ENCODE results near the gene NDUFAF8. TPM values are rescaled to one million over a fixed set of nuclear protein-coding genes. Genes with fewer than 3 reads are reported as not detected.

Gene NDUFAF8
- total RNA-seq, 1 donor from 2014 or later, result 15.7 TPM

DNA sequence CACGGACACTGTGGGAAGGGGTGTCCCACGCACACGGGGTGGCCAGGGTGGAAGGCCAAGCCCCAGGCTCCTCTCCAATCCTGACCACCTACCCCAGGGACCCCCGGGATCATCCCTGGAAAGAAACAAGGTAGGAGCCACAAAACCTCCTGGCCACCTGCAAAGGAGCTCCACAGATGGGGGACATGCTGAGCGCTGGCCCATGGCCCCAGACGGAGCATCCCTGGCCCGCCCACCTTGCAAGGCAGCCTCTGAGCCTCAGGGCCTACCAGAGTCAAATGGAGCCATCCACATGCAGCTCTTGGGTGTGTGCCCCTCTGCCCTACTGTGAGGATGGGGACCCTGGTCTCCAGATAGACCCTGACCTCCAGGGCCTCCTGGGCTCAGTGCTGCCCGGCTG lies 39.7 kb downstream of the NDUFAF8 start:
- Histone ChIP-seq H3K4me3 (ENCODE audit: low read length in 3 of 3) (no peak overlapping the region), H3K9me3 (ENCODE audit: control insufficient read depth in 3 of 3, low read length in 3 of 3) (no peaks in the 10 kb centered on the region), H3K27me3 (ENCODE audit: control insufficient read depth in 3 of 3, insufficient read depth in 3 of 3, low read length in 3 of 3) (no peaks in the 10 kb centered on the region), H3K4me1 (ENCODE audit: control insufficient read depth in 3 of 3, insufficient read depth in 3 of 3, low read length in 3 of 3) (peaks cover 0 to 4% (median 0%) of the 10 kb centered on the region in 3 donors), H3K9ac (ENCODE audit: low read depth in 1 of 3, low read length in 3 of 3) (peak overlapping the region in 1 of 3 donors; percentile 8), H3K27ac (ENCODE audit: low read depth, low read length) (no peak overlapping the region), H3K36me3 (ENCODE audit: control insufficient read depth in 3 of 3, insufficient read depth in 3 of 3, low read length in 3 of 3) (peaks cover 43 to 55% (median 44%) of the 10 kb centered on the region in 3 donors)

DNA sequence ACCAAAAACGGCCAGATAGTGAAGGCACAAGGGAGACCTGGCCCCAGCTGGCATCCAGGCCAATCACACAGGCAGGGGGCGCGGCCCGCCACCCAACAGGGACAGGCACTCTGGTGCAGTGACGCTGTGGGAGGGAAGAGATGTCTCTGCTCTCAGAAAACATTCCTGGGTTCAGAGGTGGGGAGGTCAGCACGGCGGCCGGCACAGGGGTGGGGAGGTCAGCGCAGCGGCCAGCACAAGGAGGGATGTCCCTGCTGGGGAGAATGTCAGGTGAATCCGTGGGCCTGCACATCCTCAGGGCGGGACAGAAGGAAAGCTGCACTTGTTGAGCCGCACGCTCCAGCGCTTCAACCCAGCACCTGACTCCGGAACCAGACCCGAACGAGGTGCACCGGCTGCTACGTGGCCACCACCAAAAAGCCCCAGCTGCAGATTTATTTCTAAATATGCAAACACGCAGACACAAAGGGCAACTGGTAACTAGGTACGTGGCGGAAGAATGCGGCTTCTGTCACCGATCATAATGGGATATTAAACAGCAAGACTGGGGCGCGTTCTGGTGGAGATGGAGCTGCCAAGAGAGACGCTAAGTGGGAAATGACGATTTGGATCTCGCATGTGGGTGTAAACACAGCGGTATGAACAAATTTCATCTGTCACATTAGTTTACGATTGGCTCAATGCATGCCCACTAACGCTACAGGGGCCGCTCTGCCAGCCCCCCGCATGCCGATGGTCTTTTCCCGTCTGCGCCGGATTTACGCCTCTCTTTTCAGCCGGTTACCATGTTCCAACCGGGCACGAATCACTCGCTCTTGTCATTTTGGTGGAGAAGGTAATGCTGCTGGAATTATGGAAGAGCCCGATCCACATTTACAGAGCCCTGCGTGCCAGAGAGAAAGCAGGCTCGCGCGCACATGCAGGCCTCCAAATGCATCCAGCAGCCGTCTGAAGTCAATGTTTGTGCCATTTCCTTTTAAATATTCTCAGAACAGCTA lies 40.5 kb downstream of the NDUFAF8 start:
- Histone ChIP-seq H3K27me3 (ENCODE audit: control insufficient read depth in 3 of 3, insufficient read depth in 3 of 3, low read length in 3 of 3) (no peaks in the 10 kb centered on the region), H3K4me1 (ENCODE audit: control insufficient read depth in 3 of 3, insufficient read depth in 3 of 3, low read length in 3 of 3) (peaks cover 0 to 4% (median 0%) of the 10 kb centered on the region in 3 donors), H3K9me3 (ENCODE audit: control insufficient read depth in 3 of 3, low read length in 3 of 3) (no peaks in the 10 kb centered on the region), H3K4me3 (ENCODE audit: low read length in 3 of 3) (no peak overlapping the region), H3K27ac (ENCODE audit: low read depth, low read length) (no peak overlapping the region), H3K9ac (ENCODE audit: low read depth in 1 of 3, low read length in 3 of 3) (no peak overlapping the region), H3K36me3 (ENCODE audit: control insufficient read depth in 3 of 3, insufficient read depth in 3 of 3, low read length in 3 of 3) (peaks cover 37 to 51% (median 37%) of the 10 kb centered on the region in 3 donors)

DNA sequence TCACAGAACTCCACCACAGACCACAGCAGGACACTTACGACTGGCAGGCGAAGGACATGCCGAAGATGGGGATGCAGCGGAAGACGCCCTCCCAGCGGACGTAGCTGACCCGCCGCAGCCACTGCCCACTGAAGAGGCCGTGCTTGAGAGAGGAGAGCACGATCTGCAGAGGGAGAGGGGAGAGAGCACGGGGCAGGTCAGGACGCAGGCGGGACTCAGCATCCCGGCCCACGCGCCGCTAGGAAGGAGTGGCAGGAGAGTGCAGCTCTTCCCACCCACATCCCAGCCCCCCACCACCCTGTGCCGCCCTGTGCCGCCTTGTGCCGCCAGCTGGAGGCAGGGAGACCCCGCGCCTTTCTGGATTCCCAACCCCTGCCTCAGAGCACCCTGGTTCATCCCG lies 41.5 kb downstream of the NDUFAF8 start:
- Histone ChIP-seq H3K4me1 (ENCODE audit: control insufficient read depth in 3 of 3, insufficient read depth in 3 of 3, low read length in 3 of 3) (peaks cover 0 to 4% (median 0%) of the 10 kb centered on the region in 3 donors), H3K9ac (ENCODE audit: low read depth in 1 of 3, low read length in 3 of 3) (no peak overlapping the region), H3K27ac (ENCODE audit: low read depth, low read length) (no peak overlapping the region), H3K36me3 (ENCODE audit: control insufficient read depth in 3 of 3, insufficient read depth in 3 of 3, low read length in 3 of 3) (peaks cover 31 to 51% (median 37%) of the 10 kb centered on the region in 3 donors), H3K4me3 (ENCODE audit: low read length in 3 of 3) (no peak overlapping the region), H3K27me3 (ENCODE audit: control insufficient read depth in 3 of 3, insufficient read depth in 3 of 3, low read length in 3 of 3) (no peaks in the 10 kb centered on the region), H3K9me3 (ENCODE audit: control insufficient read depth in 3 of 3, low read length in 3 of 3) (no peaks in the 10 kb centered on the region)

DNA sequence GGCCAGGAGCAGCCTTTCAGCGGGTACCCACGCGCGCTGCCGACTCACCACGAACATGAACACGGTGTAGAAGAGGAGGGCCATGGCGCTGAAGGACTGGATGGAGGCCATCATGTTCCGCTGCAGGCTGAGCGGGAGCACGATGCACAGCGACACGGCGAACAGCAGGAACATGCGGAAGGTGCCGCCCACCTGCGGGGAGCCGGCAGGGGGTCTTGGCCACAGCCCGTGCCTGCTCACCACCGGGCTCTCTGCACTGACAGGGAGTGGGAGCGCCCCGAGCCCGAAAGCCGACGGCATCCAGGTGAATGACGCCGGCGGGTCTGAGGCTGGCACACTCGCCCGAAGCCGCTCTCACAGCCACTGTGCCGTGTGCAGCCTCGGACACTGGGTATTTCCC lies 43.0 kb downstream of the NDUFAF8 start:
- H3K9ac ChIP-seq (ENCODE audit: low read depth in 1 of 3, low read length in 3 of 3), result no peak overlapping the region

GRCh38 chr17:81282876-81283275 lies 43.8 kb downstream of the NDUFAF8 start:
- no peak overlapping the region for H3K4me3 ChIP-seq (ENCODE audit: low read length in 3 of 3)
- H3K36me3 ChIP-seq (ENCODE audit: control insufficient read depth in 3 of 3, insufficient read depth in 3 of 3, low read length in 3 of 3), result peaks cover 20 to 38% (median 28%) of the 10 kb centered on the region in 3 donors
- H3K9me3 ChIP-seq (ENCODE audit: control insufficient read depth in 3 of 3, low read length in 3 of 3), result no peaks in the 10 kb centered on the region
- no peak overlapping the region for H3K9ac ChIP-seq (ENCODE audit: low read depth in 1 of 3, low read length in 3 of 3)
- no peak overlapping the region for H3K27ac ChIP-seq (ENCODE audit: low read depth, low read length)
- H3K27me3 ChIP-seq (ENCODE audit: control insufficient read depth in 3 of 3, insufficient read depth in 3 of 3, low read length in 3 of 3), result no peaks in the 10 kb centered on the region
- peaks cover 11 to 21% (median 14%) of the 10 kb centered on the region in 3 donors for H3K4me1 ChIP-seq (ENCODE audit: control insufficient read depth in 3 of 3, insufficient read depth in 3 of 3, low read length in 3 of 3)

More for the DNA sequence above, 43.0 kb downstream of the NDUFAF8 start:
- Histone ChIP-seq H3K27me3 (ENCODE audit: control insufficient read depth in 3 of 3, insufficient read depth in 3 of 3, low read length in 3 of 3) (no peaks in the 10 kb centered on the region), H3K4me3 (ENCODE audit: low read length in 3 of 3) (no peak overlapping the region), H3K9me3 (ENCODE audit: control insufficient read depth in 3 of 3, low read length in 3 of 3) (no peaks in the 10 kb centered on the region), H3K4me1 (ENCODE audit: control insufficient read depth in 3 of 3, insufficient read depth in 3 of 3, low read length in 3 of 3) (peaks cover 11 to 14% (median 14%) of the 10 kb centered on the region in 3 donors), H3K27ac (ENCODE audit: low read depth, low read length) (no peak overlapping the region), H3K36me3 (ENCODE audit: control insufficient read depth in 3 of 3, insufficient read depth in 3 of 3, low read length in 3 of 3) (peaks cover 19 to 40% (median 30%) of the 10 kb centered on the region in 3 donors)

- H3K36me3 ChIP-seq (ENCODE audit: control insufficient read depth in 3 of 3, insufficient read depth in 3 of 3, low read length in 3 of 3), result peaks cover 23 to 32% (median 31%) of the 10 kb centered on the region in 3 donors
These were observed 46.2 kb downstream of the NDUFAF8 start for GRCh38 chr17:81285179-81285878.

GRCh38 chr17:81285894-81286293 lies 46.8 kb downstream of the NDUFAF8 start:
- peaks cover 23 to 31% (median 29%) of the 10 kb centered on the region in 3 donors for H3K36me3 ChIP-seq (ENCODE audit: control insufficient read depth in 3 of 3, insufficient read depth in 3 of 3, low read length in 3 of 3)
- no peaks in the 10 kb centered on the region for H3K27me3 ChIP-seq (ENCODE audit: control insufficient read depth in 3 of 3, insufficient read depth in 3 of 3, low read length in 3 of 3)
- peaks cover 11 to 26% (median 14%) of the 10 kb centered on the region in 3 donors for H3K4me1 ChIP-seq (ENCODE audit: control insufficient read depth in 3 of 3, insufficient read depth in 3 of 3, low read length in 3 of 3)
- H3K27ac ChIP-seq (ENCODE audit: low read depth, low read length), result peak overlapping the region; percentile 65
- peak overlapping the region in 2 of 3 donors; percentile 23 to 50 for H3K9ac ChIP-seq (ENCODE audit: low read depth in 1 of 3, low read length in 3 of 3)
- H3K9me3 ChIP-seq (ENCODE audit: control insufficient read depth in 3 of 3, low read length in 3 of 3), result no peaks in the 10 kb centered on the region
- peak overlapping the region in 1 of 3 donors; percentile 37 for H3K4me3 ChIP-seq (ENCODE audit: low read length in 3 of 3)

More at GRCh38 chr17:81285179-81285878, 46.2 kb downstream of the NDUFAF8 start:
- Histone ChIP-seq H3K4me3 (ENCODE audit: low read length in 3 of 3) (peak overlapping the region; percentile 37 to 58 (median 52)), H3K27ac (ENCODE audit: low read depth, low read length) (peak overlapping the region; percentile 65), H3K27me3 (ENCODE audit: control insufficient read depth in 3 of 3, insufficient read depth in 3 of 3, low read length in 3 of 3) (no peaks in the 10 kb centered on the region), H3K9me3 (ENCODE audit: control insufficient read depth in 3 of 3, low read length in 3 of 3) (no peaks in the 10 kb centered on the region), H3K4me1 (ENCODE audit: control insufficient read depth in 3 of 3, insufficient read depth in 3 of 3, low read length in 3 of 3) (peaks cover 11 to 26% (median 14%) of the 10 kb centered on the region in 3 donors), H3K9ac (ENCODE audit: low read depth in 1 of 3, low read length in 3 of 3) (peak overlapping the region in 2 of 3 donors; percentile 20 to 45)

- Histone ChIP-seq H3K9me3 (ENCODE audit: control insufficient read depth in 3 of 3, low read length in 3 of 3) (no peaks in the 10 kb centered on the region), H3K27me3 (ENCODE audit: control insufficient read depth in 3 of 3, insufficient read depth in 3 of 3, low read length in 3 of 3) (no peaks in the 10 kb centered on the region), H3K9ac (ENCODE audit: low read depth in 1 of 3, low read length in 3 of 3) (peak overlapping the region in 2 of 3 donors; percentile 23 to 50), H3K4me1 (ENCODE audit: control insufficient read depth in 3 of 3, insufficient read depth in 3 of 3, low read length in 3 of 3) (peaks cover 14 to 29% (median 16%) of the 10 kb centered on the region in 3 donors), H3K36me3 (ENCODE audit: control insufficient read depth in 3 of 3, insufficient read depth in 3 of 3, low read length in 3 of 3) (peaks cover 23 to 31% (median 27%) of the 10 kb centered on the region in 3 donors), H3K27ac (ENCODE audit: low read depth, low read length) (peak overlapping the region; percentile 65), H3K4me3 (ENCODE audit: low read length in 3 of 3) (no peak overlapping the region)
These were observed 47.5 kb downstream of the NDUFAF8 start for GRCh38 chr17:81286491-81287145.

- H3K4me3 ChIP-seq (ENCODE audit: low read length in 3 of 3), result no peak overlapping the region
- peaks cover 15 to 31% (median 18%) of the 10 kb centered on the region in 3 donors for H3K4me1 ChIP-seq (ENCODE audit: control insufficient read depth in 3 of 3, insufficient read depth in 3 of 3, low read length in 3 of 3)
- H3K27ac ChIP-seq (ENCODE audit: low read depth, low read length), result no peak overlapping the region
- H3K27me3 ChIP-seq (ENCODE audit: control insufficient read depth in 3 of 3, insufficient read depth in 3 of 3, low read length in 3 of 3), result no peaks in the 10 kb centered on the region
- H3K9me3 ChIP-seq (ENCODE audit: control insufficient read depth in 3 of 3, low read length in 3 of 3), result no peaks in the 10 kb centered on the region
- H3K36me3 ChIP-seq (ENCODE audit: control insufficient read depth in 3 of 3, insufficient read depth in 3 of 3, low read length in 3 of 3), result peaks cover 18 to 31% (median 21%) of the 10 kb centered on the region in 3 donors
- H3K9ac ChIP-seq (ENCODE audit: low read depth in 1 of 3, low read length in 3 of 3), result no peak overlapping the region
These were observed 48.0 kb downstream of the NDUFAF8 start for GRCh38 chr17:81287152-81287551.
